NCI-H2081 (cell line): Measurements from ENCODE around the gene ENPEP.
A peak's percentile ranks its signal among the peaks of the same experiment; 100 is the strongest.
"Not testable (repeated sequence)": the region's sequence is repeated elsewhere in the genome, so short reads cannot be mapped to it uniquely, and the experiment has no call there.

ENCODE experiments used
- DNase-seq, 2 experiments: peaks; one replicate each; lab custom pipeline; 2025; lab: John Stamatoyannopoulos, UW

Gene ENPEP

DNA sequence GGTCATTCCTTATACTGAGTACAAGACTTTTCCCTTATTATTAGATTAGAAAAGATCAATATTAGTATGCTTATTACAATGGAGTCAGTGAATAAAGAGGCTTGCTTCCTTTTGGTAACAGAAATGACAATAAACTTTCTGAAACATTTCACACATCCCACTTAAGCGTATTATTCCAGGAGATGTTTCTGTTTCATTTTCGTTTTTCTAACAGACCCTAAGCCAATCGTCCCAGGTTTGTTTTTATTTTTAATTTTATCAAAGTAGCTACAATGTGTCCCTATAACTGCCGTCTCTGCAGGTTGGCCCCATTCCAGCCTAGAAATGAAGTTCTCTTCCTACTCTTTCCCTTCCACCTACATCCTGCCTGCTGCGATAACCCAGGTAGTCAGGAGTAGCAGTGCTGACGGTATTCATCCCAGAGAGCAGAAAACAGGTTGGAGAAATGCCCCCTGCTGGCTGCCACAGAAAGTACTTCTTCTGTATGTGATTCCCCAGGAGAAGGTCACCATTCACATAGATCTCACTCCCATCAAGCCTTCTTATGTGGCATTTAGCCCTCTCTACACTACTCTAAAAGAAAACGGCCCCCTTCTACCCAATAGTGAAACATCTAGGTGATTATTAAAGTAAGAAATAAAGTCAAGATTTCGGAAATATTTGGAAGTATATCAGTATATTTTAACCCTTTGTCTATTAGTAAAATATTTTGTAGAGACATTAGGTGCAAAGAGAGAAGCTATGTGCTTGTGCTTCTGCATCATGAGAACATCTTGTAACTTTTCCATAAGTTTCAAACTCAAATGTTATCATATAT, 40.4 kb downstream of the ENPEP start:
- peak; percentile 51 to 60 for DNase-seq

DNA sequence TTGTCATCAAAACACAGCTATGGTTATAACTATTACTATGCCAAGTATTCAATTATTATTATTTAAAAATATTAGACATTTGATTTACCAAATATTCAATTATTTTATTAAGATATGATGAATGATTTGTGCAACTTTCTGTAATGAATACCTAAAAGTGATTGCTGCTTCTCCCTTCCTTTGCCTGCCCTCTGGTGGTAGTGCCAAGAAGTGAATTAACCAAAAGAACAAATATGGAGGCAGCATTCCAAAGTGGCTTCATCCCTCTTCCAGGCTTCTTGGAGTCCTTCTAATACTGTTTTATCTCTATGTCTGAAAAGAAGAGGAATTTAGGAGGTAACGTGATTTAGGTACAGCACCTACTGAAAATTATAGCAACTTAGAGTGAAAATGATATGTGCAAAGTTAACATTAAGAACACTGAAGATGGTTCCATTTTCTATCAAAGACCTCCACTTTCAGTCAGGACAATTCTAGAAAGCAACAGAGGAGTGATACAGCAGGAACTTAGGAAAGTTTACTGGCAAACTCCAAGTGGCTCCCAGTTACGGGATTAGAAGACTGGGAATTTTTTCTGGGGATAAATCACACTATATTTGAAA, 43.0 kb downstream of the ENPEP start:
- peak in 1 of 2 experiments; percentile 3 for DNase-seq

DNA sequence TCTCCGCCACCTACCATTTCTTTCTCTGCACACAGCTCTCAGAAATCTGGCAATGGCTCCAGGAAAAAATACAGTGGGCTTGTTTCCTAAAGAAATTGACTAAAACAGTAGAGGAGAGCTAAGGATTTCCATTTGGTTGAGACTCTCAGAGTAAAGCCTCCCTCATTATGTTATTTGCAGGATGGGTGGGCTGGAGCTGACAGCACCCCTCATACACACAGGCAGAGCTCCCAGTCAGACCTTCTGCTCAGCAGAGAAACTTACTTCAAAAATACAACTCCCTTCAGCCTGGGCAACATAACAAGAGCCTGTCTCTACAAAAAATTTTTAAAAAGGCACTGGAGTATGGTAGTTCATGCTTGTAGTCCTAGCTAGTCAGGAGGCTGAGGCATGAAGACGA, 44.9 kb downstream of the ENPEP start:
- DNase-seq, result no peak

DNA sequence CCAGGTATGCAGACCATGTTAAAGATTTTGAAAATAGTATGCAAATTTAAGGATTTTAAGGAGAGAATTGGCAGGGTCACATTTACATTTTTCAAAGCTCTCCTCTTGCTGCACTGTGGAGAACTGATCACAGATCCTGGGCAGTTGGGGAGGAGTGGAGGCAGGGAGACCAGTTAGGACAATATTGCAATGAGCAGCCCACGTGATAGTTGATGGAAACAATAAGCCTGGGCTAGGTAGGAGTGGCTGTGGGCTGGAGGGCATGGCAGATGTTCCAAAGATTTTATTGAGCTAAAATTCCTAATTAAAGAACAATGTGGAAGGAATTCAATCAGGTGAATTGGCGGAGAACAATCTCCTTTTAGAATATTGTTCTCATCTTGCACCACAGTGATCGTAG, 50.6 kb downstream of the ENPEP start:
- DNase-seq, result no peak

DNA sequence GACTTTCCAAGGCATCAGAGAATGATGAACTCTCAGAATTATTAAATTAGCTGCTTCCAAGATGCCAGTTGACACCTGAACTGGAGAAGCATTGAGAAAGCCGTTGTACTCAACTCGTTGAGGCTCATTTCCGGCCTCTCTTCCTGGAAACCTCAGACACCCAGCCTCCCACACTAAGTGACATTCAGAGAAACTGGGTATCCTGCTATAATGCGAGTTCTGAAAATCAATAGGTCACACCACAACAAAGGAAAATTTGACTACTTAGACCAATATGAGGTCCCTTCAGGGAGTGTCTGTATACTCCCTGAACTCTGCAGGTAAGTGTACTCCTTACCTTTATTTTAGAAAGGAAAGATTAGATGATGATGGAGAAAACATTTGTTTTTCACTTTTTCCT, 51.2 kb downstream of the ENPEP start:
- no peak for DNase-seq

DNA sequence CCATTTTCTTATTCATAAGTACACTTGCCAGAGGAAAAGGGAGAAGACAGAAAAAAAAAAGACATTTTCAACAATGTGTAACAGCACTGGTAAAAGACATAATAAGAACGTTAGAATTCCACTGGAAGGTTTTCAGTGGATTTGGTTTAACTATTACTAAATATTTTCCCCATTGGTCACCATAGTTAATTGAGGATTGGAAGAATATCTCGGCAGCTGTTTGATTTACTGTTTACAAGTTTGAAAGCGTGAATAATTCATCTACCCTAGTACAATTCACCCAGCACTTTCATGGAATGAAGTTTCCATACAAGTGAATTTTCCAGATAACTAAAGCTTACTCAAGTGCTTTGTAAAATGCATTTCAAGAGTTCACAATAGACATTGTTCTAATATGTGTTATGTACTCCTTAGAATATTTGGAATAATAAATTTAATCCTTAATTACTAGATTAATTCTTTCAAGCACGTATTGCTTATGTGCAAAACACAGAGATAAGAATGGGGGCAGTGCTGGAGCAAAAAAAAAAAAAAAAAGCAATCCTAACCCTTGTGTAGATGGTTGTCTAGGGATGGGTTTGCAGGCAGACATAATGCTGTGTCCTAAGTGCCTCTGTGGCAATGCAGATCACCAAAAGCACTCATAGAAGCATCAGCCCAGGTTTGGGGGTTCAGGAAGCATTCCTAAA, 57.1 kb downstream of the ENPEP start:
- DNase-seq, result no peak

DNA sequence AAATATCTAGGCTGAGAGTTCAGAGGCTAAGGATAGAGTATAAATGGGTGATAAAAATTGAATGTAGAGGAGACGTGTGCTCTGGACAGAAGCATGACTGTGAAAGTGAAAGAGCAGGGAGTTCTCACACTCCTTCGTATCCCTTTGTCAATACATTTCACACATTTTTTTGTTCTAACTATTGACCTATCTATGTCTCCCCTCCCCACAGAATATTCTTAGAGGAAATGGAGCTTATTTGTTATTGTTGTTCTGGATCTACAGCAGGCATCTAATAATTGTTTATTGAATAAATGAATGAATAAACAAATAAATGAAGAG, 57.6 kb downstream of the ENPEP start:
- no peak for DNase-seq

DNA sequence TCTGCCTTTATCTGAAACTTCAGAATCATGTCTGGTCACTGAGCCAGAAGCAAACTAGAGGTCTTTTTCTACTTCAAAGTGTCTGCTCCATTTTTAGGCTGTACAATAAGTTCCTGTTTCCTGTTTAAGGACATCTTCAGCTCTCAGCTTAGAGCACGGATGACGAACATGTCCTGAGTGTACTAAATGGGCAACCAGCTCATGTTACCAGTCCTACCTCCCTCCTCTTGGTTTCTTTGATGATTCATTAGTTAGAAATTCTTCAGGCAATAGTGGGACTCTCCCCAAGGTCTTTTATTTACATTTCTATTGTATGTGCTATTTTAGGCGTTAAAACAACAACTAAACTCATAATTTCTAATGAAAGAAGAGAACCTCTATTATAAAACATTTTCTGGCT, 58.0 kb downstream of the ENPEP start:
- no peak for DNase-seq

DNA sequence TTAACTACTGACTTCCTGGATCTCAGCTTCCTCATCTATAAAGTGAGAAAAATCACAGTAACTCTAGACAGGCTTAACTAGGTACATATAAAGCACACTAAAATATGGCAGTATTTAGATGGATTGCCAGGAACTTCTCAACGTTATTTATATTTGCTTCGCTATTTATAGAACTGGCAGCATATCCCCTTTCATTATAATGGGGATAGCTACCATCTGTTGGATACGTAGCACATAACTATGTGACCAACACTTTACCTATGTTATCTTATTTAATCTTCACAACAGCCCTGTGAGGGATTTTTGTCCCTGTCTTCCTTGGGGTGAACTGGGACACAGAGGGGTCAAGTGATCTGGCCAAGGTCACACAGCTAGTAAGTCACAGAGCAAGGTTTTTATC, 64.6 kb downstream of the ENPEP start:
- DNase-seq, result no peak

DNA sequence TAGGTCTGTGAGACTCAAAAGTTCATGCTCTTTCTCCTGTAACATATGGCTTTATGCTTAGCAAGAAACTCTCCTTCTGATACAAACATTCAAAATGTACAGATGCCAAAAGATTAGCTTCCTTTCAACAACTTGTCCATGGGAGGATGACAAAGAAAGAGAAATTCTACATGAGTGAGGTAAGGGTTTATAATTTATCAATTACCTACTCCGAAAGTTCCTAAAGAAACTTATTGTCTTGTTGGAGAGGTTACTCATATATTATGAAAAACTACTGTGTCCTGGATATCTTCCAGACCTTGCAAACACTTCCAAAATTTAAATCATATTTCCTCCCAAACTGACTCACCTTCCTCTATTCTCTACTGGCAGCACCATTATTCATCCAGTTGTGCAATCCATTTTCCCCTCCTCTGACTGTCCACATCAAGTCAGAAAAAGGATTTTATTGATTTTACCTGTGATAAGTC, 65.1 kb downstream of the ENPEP start:
- DNase-seq, result no peak

DNA sequence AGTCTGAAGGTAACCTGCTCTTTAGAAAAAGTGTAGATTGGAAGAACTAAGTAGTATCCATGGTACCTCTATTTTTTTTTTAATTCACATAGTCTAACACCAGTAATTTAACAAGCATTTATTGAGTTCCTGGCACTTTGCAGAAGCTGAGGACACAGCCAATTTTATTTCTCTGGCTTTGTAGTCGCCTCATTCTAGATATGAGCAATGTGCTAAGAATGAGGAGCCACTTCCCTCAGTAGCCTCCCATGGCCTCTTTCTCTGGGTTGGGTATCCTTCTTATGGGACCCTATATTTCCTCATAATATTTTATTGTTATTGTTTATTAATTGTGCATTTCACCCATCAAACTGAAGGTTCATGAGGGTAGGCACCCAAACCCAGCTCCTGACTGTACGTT, 67.6 kb downstream of the ENPEP start:
- no peak for DNase-seq

DNA sequence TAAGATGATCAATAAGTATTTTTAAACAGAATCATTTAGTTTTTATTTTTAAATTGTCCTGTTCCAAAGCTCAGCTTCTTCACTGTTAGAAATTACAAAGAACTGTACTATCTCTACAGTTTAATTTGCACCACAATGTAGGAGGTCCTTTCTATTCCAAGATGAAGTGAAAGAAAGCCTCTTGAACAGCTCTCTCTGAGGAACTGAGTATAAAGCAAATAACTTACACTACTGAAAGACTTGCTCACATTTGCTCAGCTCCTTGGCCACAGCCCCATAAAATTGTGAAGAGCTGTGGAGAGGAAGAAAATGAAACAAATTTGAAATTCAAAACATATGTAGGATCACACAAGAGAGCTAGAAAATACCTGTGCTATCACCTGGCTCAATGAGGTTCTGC, 68.6 kb downstream of the ENPEP start:
- DNase-seq, result no peak

DNA sequence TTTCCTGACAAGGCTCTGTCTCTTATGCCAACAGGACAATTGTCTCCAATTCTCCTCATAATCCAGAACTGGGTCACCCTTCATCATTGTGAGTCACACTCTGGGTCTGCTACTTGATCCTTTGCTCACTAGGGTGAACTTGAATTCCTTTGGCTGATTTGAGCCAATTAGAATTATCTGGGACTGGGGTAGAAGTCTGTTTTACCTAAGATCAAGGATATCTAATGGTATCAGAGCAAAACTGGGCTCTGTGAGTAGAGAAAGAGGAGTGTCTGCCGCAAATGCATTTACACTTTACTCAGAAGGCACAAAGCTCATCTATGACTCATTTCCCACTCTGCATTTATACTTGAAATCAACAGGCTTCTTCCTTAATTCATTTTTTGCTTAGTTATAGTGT, 74.3 kb downstream of the ENPEP start:
- DNase-seq, result no peak

DNA sequence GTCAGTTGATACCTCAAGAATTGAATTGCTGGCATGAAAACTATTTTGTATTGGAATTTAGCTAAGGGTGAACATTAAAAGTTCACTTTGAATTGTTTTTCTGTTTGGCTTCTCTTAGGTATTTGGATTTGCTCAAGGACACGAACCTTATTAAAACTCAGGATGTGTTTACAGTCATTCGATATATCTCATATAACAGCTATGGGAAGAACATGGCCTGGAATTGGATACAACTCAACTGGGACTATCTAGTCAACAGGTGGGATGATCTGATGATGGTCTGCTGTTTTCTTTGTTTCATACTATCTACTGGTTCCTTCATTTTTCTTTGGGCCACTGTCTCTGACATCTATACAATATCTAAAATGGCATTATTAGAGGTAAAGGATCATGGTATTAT, 77.2 kb downstream of the ENPEP start:
- no peak for DNase-seq

DNA sequence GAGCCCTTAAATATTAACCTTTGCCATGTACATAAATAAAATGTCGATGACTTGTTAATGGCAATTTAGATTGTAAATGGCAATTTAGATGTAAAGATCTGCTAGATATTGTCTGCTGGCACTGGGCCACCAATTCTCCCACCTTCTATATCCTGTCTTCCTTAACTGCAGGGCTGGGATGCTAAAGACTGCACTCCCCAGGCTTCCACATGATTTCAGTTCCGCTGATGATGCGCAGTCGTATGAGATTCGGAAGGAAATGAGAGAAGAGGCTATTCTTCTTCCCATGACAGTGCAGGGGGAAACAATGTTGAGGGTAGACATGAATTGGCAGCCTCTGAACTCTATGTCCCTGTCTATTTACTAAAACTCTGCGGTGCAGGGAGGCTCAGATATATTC, 91.3 kb downstream of the ENPEP start:
- DNase-seq, result no peak

DNA sequence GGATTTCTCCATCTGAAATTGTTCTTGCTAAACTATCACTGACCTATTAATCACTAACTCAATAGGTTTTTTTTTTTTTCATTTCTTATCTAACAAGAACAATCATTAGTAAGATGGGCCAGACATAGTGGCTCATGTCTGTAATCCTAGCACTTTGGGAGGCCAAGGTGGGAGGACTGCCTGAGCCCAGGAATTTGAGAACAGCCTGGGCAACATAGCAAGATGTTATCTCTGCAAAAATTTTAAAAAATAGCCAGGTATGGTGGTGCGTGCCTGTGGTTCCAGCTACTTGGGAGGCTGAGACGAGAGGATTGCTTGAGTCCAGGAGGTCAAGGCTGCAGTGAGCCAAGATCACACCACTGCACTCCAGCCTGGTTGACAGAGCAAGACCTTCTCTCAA, 100.7 kb downstream of the ENPEP start:
- not testable (repeated sequence) for DNase-seq

DNA sequence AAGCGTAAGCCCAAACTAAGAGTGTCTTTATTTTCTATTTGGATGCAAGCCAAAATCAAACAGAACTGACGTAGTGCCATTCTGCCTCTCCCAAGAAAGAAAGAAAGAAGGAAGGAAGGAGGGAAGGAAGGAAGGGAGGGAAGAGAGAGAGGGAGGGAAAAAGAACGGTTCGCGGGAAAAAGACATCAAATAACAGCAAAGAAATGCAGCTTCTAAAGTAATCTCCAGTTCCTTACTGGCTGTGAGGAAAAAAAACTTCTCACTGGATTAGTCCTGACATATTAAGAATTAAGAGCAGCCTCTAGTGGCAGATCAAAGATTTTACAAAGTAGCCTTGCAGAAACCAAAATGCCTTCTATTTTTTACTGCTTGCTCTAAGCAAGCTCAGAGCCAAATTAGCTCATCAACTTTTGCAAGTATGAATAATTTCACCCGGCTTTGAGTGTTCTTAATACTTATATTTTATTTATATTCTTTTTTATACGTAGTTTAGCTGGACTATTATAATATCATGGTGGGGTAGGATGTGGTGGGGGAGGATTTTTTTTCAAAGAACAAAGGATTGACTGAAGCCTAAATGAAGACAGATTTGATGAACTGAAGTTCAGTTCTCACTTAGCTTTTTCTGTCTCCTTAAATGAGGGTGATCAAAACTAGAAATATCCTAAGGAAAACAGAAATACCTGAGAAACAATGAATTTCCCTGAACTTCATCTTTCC, 110.3 kb downstream of the ENPEP start:
- peak in 1 of 2 experiments; percentile 9 for DNase-seq

DNA sequence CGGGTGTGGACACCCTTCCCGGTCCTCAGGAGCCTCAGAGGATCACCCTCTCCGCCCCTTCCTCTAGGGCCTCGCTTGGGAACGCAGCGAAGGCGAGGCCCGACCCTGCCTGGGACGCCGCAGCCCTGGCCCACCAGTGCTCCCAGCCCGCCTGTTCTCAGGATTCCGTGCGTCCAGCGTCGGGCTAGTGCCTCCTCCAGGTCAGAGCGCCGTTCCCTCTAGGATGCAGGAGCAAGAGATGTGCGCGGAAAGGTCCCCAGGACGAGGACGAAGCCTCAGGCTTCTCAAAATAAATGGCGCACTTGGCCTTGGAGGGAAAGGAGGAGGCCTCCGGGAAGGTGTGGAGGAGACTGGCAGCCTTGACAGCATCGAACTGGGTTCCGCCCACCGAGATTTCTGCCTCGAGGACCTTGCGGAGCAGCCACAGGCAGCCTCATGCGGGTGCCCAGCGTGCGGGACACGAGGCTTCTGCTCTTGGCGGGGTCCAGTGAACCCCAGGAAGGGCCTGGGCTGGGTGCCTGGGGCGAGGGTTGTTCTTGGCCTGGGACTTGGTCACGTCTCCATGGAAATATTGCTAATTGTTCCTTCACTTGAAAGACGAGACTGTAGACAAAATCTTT, 111.8 kb downstream of the ENPEP start:
- DNase-seq, result no peak

DNA sequence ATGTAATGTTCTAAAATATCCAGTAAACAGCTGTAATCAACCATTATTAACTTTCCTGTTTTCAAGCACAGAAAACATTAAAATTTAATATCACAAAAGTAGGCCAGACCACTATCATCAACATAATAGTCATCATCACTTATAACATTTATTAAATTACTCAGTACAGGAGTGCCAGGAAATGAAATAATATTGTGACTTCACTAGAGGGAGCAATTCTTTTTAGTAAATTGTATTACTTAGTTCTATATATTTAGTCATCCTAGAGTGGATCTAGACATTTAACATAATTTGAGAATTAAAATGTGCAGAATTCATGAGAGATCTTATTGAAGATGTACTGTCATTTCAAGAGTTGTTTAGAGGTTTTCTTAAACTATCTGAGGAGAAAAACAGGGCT, 113.3 kb downstream of the ENPEP start:
- no peak for DNase-seq

DNA sequence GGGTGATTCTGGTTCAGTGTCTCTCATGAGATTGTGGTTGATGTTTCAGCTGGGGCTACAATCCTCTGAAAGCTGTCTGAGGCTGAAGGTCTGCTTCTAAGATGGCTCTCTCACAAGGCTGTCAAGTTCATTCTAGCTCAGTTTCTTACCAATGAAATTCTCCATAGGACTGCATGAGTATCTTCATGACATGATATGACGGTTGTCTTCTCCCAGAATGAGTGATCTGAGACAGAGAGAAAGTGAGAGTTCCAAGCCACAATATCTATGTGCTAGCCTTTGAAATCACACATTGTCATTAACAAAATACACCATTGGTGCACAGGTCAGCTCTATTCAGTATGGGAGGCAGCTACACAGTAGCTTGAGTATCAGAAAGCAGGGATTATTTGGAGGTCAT, 119.6 kb downstream of the ENPEP start:
- no peak for DNase-seq

DNA sequence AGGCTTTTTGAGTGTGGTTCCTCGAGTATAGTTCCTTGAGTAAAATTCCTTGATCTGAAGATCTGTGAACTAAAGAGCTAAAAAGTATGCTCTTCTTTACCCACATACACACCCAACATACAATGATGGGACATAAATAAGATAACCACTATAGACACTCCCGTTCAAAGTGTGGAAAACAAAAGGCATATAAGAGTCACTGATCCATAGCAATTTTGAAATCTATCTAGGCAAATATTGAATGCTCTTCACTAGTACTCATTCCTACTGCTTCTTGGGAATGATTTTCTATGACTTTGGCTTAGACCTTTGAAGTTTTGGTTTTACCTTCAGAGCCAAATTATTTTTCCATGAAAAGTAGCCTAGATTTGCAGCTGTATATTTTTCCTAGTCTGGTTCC, 120.5 kb downstream of the ENPEP start:
- no peak for DNase-seq

DNA sequence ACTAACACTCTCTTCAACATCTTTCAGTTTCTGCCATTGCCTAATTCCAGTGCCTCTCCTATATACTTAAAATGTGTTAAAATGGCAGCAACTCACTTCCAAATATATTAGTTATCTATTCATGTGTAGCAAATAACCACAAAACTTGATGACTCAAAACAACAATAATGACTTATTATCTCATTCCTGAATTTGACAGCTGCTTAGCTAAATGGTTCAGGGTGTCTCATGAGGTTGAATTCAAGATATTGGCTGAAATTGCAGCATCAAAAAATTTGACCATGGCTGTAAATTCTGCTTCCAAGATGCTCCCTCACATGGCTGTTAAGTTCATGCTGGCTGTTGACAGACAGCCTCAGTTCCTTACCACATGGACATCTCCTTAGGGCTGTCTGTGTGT, 121.6 kb downstream of the ENPEP start:
- no peak for DNase-seq
